GM12892 (cell line): ENCODE results near the gene CACNA2D3.

Experiments used
- POLR2A ChIP-seq: IDR thresholded peaks from 2 replicates; pipeline ENCODE4 v1.6.1; 2011; ENCODE audit warnings: low read depth, low read length, control low read depth
- POLR2AphosphoS5 ChIP-seq: IDR thresholded peaks from 2 replicates; pipeline ENCODE4 v1.6.1; 2011; ENCODE audit warnings: low read depth, low read length, control low read depth

- no peak for TF ChIP-seq POLR2A
- TF ChIP-seq POLR2AphosphoS5: no peak
These were observed 37.6 kb downstream of the CACNA2D3 start for GRCh38 chr3:54159917-54160316.
